Type B pancreatic cell (in vitro differentiated cells): ENCODE data around the gene SSTR1. TPM values are rescaled to one million over a fixed set of nuclear protein-coding genes. Genes with fewer than 3 reads are reported as not detected.

Source experiments
- DNase-seq: peaks from one replicate; pipeline ENCODE4 v3.0.0; 2021; ENCODE audit warnings: mixed read lengths; ENCODE audit not compliant: unreplicated experiment; ENCODE audit errors: extremely low spot score
- H3K27ac Mint-ChIP-seq: 2 replicates; pipeline ENCODE4 v1.8.0; 2021; ENCODE audit warnings: mild to moderate bottlenecking, mixed read lengths
- H3K27me3 Mint-ChIP-seq: 2 replicates; pipeline ENCODE4 v1.8.0; 2021; ENCODE audit warnings: mixed read lengths
- H3K36me3 Mint-ChIP-seq: 2 replicates; pipeline ENCODE4 v1.8.0; 2021; ENCODE audit warnings: mixed read lengths
- H3K4me1 Mint-ChIP-seq: one replicate; pipeline ENCODE4 v1.8.0; 2021; ENCODE audit warnings: mixed read lengths; ENCODE audit not compliant: unreplicated experiment
- H3K4me3 Mint-ChIP-seq: 2 replicates; pipeline ENCODE4 v1.8.0; 2021; ENCODE audit warnings: mild to moderate bottlenecking, mixed read lengths
- H3K9me3 Mint-ChIP-seq: 2 replicates; pipeline ENCODE4 v1.8.0; 2021; ENCODE audit warnings: mixed read lengths
- CTCF ChIP-seq: fragments of 200-600 bp; sonication (generic); conservative IDR thresholded peaks from 2 replicates; pipeline ENCODE4 v1.5.0; 2021; ENCODE audit warnings: antibody characterized with exemption, mild to moderate bottlenecking
- total RNA-seq: library from RNA; stranded (reverse); gene quantifications from 2 replicates; pipeline ENCODE4 v1.2.1, GENCODE V29; 2021; ENCODE audit warnings: low replicate concordance

Gene SSTR1
- total RNA-seq, 1 donor from 2014 or later, result 11.0 TPM

- TF ChIP-seq CTCF, result peak; percentile 53
- DNase-seq, result peak; percentile 71
- Mint-ChIP-seq H3K27ac (no peak overlapping the region), H3K36me3 (no peaks in the 10 kb centered on the region), H3K4me3 (peak overlapping the region; percentile 75), H3K9me3 (no peaks in the 10 kb centered on the region), H3K27me3 (peaks cover 61% of the 10 kb centered on the region), H3K4me1 (no peaks in the 10 kb centered on the region)
These were observed 47.6 kb downstream of the SSTR1 start for GRCh38 chr14:38255408-38255672.

- peak; percentile 22 for TF ChIP-seq CTCF
- peak within 1 kb of the TSS; percentile 76 for H3K4me3 Mint-ChIP-seq
- H3K9me3 Mint-ChIP-seq, result no peaks in the 10 kb centered on the region
- DNase-seq, result no peak
- H3K27me3 Mint-ChIP-seq, result peaks cover 62% of the 10 kb centered on the region
- H3K27ac Mint-ChIP-seq, result no peak within 1 kb of the TSS
- no peaks in the 10 kb centered on the region for H3K36me3 Mint-ChIP-seq
- no peaks in the 10 kb centered on the region for H3K4me1 Mint-ChIP-seq
These were observed 48.2 kb downstream of the SSTR1 start, which contains the start of gene CLEC14A for GRCh38 chr14:38255673-38256532. CLEC14A (minus strand) TSS chr14:38256093; CDS start chr14:38256022, 71 bp downstream.

GRCh38 chr14:38256533-38256840 lies 48.8 kb downstream of the SSTR1 start:
- Mint-ChIP-seq H3K27me3 (peaks cover 66% of the 10 kb centered on the region), H3K36me3 (no peaks in the 10 kb centered on the region), H3K4me1 (no peaks in the 10 kb centered on the region), H3K4me3 (peak overlapping the region; percentile 76), H3K27ac (no peak overlapping the region), H3K9me3 (peaks cover under 1% of the 10 kb centered on the region)
- no peak for DNase-seq
- peak; percentile 23 for TF ChIP-seq CTCF

- Mint-ChIP-seq H3K4me3 (no peak overlapping the region), H3K27me3 (peaks cover 66% of the 10 kb centered on the region), H3K9me3 (peaks cover 6% of the 10 kb centered on the region), H3K27ac (no peak overlapping the region), H3K36me3 (no peaks in the 10 kb centered on the region), H3K4me1 (no peaks in the 10 kb centered on the region)
- no peak for DNase-seq
- TF ChIP-seq CTCF, result no peak
These were observed 49.8 kb downstream of the SSTR1 start for GRCh38 chr14:38257507-38257906.

- Mint-ChIP-seq H3K27me3 (peaks cover 48% of the 10 kb centered on the region), H3K4me1 (no peaks in the 10 kb centered on the region), H3K27ac (no peak overlapping the region), H3K36me3 (no peaks in the 10 kb centered on the region), H3K9me3 (peaks cover 6% of the 10 kb centered on the region), H3K4me3 (no peak overlapping the region)
- no peak for TF ChIP-seq CTCF
- no peak for DNase-seq
These were observed 53.9 kb downstream of the SSTR1 start for GRCh38 chr14:38261620-38262019.

Other genes with a start within 250 kb of the SSTR1 start
- 0.34 and 0.62 TPM in 2 replicates for gene CLEC14A, start 48.2 kb downstream of the SSTR1 start, total RNA-seq